SU-DHL-6 (cell line): ENCODE measurements around the gene SLC17A9.

Experiments used
- H2AFZ ChIP-seq: fragments of 200-600 bp; sonication (generic); 2 replicates; pipeline ENCODE4 v1.6.1; 2014; ENCODE audit warnings: low read depth, mild to moderate bottlenecking, moderate library complexity, mixed read lengths, antibody characterized with exemption, low read length; ENCODE audit not compliant: severe bottlenecking
- H3F3A ChIP-seq: fragments of 200-600 bp; shearing (Covaris generic); 2 replicates; pipeline ENCODE4 v1.6.0; 2016; ENCODE audit warnings: antibody characterized with exemption, mild to moderate bottlenecking; ENCODE audit not compliant: insufficient read depth
- H3K27ac ChIP-seq: fragments of 200-600 bp; sonication (generic); 2 replicates; pipeline ENCODE4 v1.5.1; 2016; ENCODE audit warnings: low read depth, mild to moderate bottlenecking, low read length, moderate library complexity, mixed read lengths
- H3K27me3 ChIP-seq: fragments of 200-600 bp; sonication (generic), shearing (Covaris generic); 2 replicates; pipeline ENCODE4 v1.6.0; 2014; ENCODE audit warnings: mild to moderate bottlenecking, low read length
- H3K36me3 ChIP-seq: fragments of 200-600 bp; sonication (generic); 2 replicates; pipeline ENCODE4 v1.6.1; 2014; ENCODE audit warnings: mild to moderate bottlenecking, low read length, mixed read lengths
- H3K4me2 ChIP-seq: fragments of 300-600, 200-600 bp; shearing (Covaris generic), sonication (generic); 2 replicates; pipeline ENCODE4 v1.6.0; 2014; ENCODE audit warnings: low read length, low read depth, mild to moderate bottlenecking; ENCODE audit not compliant: poor library complexity, severe bottlenecking
- H3K4me3 ChIP-seq: fragments of 200-600 bp; sonication (generic); 2 replicates; pipeline ENCODE4 v1.5.1; 2014; ENCODE audit warnings: antibody characterized with exemption, low read length, mild to moderate bottlenecking, mixed read lengths; ENCODE audit not compliant: insufficient read depth, poor library complexity, severe bottlenecking
- H3K79me2 ChIP-seq: fragments of 200-600 bp; sonication (generic); 2 replicates; pipeline ENCODE4 v1.6.1; 2014; ENCODE audit warnings: mild to moderate bottlenecking, low read length, moderate library complexity; ENCODE audit not compliant: insufficient read depth
- H3K9ac ChIP-seq: fragments of 200-600 bp; sonication (generic); 2 replicates; pipeline ENCODE4 v1.7.0; 2014; ENCODE audit warnings: mild to moderate bottlenecking, low read length
- H3K9me2 ChIP-seq: fragments of 200-600 bp; sonication (generic); replicated peaks from 2 replicates; pipeline ENCODE4 v1.6.1; 2014; ENCODE audit warnings: low read length; ENCODE audit not compliant: insufficient read depth
- H3K9me3 ChIP-seq: fragments of 200-600 bp; sonication (generic); 2 replicates; pipeline ENCODE4 v1.6.1; 2014; ENCODE audit warnings: low read length, mixed read lengths; ENCODE audit not compliant: insufficient read depth
- H4K20me1 ChIP-seq: fragments of 200-600 bp; sonication (generic); 2 replicates; pipeline ENCODE4 v1.6.1; 2014; ENCODE audit warnings: low read depth, mild to moderate bottlenecking, antibody characterized with exemption, low read length, moderate library complexity, mixed read lengths
- EZH2phosphoT487 ChIP-seq: fragments of 200-600 bp; sonication (generic), shearing (Covaris generic); conservative IDR thresholded peaks from 2 replicates; pipeline ENCODE4 v1.6.1; 2018; ENCODE audit warnings: mild to moderate bottlenecking, antibody characterized with exemption, low read length, moderate library complexity, mixed read lengths
- TF ChIP-seq, protein P1 (sequence below): fragments of 200-600 bp; sonication (generic); IDR thresholded peaks from one replicate; pipeline ENCODE4 v1.5.1; 2017; ENCODE audit warnings: antibody characterized with exemption, mild to moderate bottlenecking, low read length, moderate library complexity; ENCODE audit not compliant: insufficient read depth, poor library complexity, severe bottlenecking

Gene SLC17A9

DNA sequence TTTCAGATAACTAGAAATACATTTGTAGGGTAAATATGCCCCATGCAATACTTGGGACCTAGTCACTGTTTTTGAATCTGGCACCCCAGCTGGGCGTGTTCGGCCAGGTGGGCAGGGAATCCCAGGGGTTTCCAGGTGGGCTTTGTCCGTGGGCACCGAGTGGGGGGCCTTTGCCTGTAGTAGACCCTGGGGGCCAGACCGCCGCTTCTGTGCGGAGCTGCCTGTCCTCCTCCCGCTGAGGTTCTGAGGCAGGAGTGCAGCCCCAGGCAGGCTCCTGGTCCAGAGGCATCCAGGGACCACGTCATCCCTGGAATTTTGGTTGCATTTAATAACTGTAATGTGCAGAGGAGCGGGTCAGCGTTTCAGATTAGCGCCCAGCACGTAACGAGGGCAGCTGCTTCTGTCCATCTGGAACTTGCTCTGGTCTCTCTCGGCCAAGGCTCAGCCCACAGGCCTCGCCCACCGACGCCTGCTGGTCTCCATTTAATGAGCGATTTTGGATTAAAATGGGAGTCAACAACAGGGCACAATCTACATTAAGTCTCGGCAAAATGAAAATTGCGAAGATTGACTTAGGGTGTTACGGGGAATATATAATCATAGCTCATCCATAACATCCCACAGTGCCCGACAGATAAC is 41.5 kb downstream of the SLC17A9 start:
- no peaks in the 10 kb centered on the region for H3K27me3 ChIP-seq
- H3F3A ChIP-seq, result no peaks in the 10 kb centered on the region
- H3K9me3 ChIP-seq, result no peaks in the 10 kb centered on the region
- no peak for TF ChIP-seq EZH2phosphoT487
- TF ChIP-seq, protein P1, sequence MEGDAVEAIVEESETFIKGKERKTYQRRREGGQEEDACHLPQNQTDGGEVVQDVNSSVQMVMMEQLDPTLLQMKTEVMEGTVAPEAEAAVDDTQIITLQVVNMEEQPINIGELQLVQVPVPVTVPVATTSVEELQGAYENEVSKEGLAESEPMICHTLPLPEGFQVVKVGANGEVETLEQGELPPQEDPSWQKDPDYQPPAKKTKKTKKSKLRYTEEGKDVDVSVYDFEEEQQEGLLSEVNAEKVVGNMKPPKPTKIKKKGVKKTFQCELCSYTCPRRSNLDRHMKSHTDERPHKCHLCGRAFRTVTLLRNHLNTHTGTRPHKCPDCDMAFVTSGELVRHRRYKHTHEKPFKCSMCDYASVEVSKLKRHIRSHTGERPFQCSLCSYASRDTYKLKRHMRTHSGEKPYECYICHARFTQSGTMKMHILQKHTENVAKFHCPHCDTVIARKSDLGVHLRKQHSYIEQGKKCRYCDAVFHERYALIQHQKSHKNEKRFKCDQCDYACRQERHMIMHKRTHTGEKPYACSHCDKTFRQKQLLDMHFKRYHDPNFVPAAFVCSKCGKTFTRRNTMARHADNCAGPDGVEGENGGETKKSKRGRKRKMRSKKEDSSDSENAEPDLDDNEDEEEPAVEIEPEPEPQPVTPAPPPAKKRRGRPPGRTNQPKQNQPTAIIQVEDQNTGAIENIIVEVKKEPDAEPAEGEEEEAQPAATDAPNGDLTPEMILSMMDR, result no peak
- no peaks in the 10 kb centered on the region for H3K79me2 ChIP-seq
- no peak overlapping the region for H3K4me2 ChIP-seq
- H3K36me3 ChIP-seq, result no peaks in the 10 kb centered on the region
- no peak overlapping the region for H3K27ac ChIP-seq
- no peak overlapping the region for H3K4me3 ChIP-seq
- no peak overlapping the region for H2AFZ ChIP-seq
- no peaks in the 10 kb centered on the region for H3K9me2 ChIP-seq
- no peaks in the 10 kb centered on the region for H4K20me1 ChIP-seq
- no peak overlapping the region for H3K9ac ChIP-seq

DNA sequence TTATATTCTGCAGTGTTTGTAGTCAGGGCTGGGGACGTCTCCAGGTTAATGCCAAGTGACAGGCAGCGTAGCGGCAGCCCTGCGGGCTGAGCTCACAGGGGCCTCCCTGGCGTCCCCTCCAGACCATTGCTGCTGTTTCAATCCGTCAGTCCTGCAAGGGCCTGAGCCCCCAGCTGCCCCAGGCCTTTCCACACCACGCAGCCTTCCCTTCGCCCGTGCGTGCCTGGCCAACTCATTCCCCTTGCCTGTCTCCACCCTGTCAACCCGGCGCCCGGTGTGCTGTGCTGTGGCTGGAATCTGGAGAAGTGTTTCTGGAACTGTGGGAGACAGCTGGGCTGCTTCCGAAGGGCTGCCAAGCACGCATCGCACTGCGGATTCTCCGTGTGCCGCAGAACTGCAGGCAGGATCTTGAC is 42.4 kb downstream of the SLC17A9 start:
- Histone ChIP-seq H2AFZ (no peak overlapping the region), H3K27ac (no peak overlapping the region), H4K20me1 (no peaks in the 10 kb centered on the region), H3K4me3 (no peak overlapping the region), H3K4me2 (no peak overlapping the region), H3K36me3 (no peaks in the 10 kb centered on the region), H3F3A (no peaks in the 10 kb centered on the region), H3K27me3 (no peaks in the 10 kb centered on the region), H3K79me2 (no peaks in the 10 kb centered on the region), H3K9ac (no peak overlapping the region), H3K9me3 (no peaks in the 10 kb centered on the region), H3K9me2 (no peaks in the 10 kb centered on the region)
- TF ChIP-seq, protein P1, result no peak

DNA sequence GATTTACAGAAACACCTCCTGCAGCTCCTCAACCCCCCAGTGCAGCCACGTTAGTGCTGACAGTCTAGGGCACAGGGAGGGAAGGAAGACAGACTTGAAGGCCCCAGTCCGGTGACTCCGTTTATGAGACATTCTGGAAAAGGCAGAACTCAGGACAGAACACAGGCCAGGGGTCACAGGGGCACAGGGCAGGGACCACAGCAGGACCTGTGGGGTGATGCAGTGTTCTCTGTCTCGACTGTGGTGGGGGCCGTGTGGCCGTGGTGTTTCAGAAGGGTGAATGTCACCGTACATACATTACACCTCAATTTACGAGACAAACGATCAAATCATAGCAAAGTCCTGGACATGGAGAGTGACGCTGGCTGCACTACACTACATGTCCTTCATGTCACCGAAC is 43.0 kb downstream of the SLC17A9 start:
- no peaks in the 10 kb centered on the region for H3K9me3 ChIP-seq
- H3K9me2 ChIP-seq, result no peaks in the 10 kb centered on the region
- H3K4me3 ChIP-seq, result no peak overlapping the region
- H3K36me3 ChIP-seq, result no peaks in the 10 kb centered on the region
- no peak overlapping the region for H3K4me2 ChIP-seq
- H3K9ac ChIP-seq, result no peak overlapping the region
- H3K79me2 ChIP-seq, result no peaks in the 10 kb centered on the region
- H3F3A ChIP-seq, result no peaks in the 10 kb centered on the region
- no peaks in the 10 kb centered on the region for H4K20me1 ChIP-seq
- no peak overlapping the region for H3K27ac ChIP-seq
- TF ChIP-seq EZH2phosphoT487, result no peak
- TF ChIP-seq, protein P1, result no peak
- no peaks in the 10 kb centered on the region for H3K27me3 ChIP-seq
- no peak overlapping the region for H2AFZ ChIP-seq
